Liver (tissue), 3 donors: Measurements from ENCODE around the gene RHO.

ENCODE experiments used
- GABPA ChIP-seq, 2 donors: IDR thresholded peaks in 1 of 2; conservative IDR thresholded peaks in 1 of 2; 2 replicates each; pipeline ENCODE4 v1.6.1; 2016; ENCODE audit warnings: antibody characterized with exemption in 2 of 2, mild to moderate bottlenecking in 1 of 2, moderate library complexity in 1 of 2
- RAD21 ChIP-seq, 2 donors: IDR thresholded peaks; 2 replicates each; pipeline ENCODE4 v1.6.1; 2016; ENCODE audit warnings: antibody characterized with exemption in 2 of 2, mild to moderate bottlenecking in 2 of 2
- TAF1 ChIP-seq: conservative IDR thresholded peaks from 2 replicates; pipeline ENCODE4 v1.6.1; 2016; ENCODE audit warnings: antibody characterized with exemption, mild to moderate bottlenecking
- YY1 ChIP-seq: IDR thresholded peaks from 2 replicates; pipeline ENCODE4 v1.6.1; 2016; ENCODE audit warnings: antibody characterized with exemption, mild to moderate bottlenecking
- TF ChIP-seq, protein P1 (sequence below): fragments of 150-350 bp; IDR thresholded peaks from 2 replicates; pipeline ENCODE4 v1.5.1; 2017; ENCODE audit warnings: improper control_type of control experiment, low read depth, low read length; ENCODE audit not compliant: missing input control
- donor health status: healthy.
- donor health status: healthy.

- TF ChIP-seq RAD21 (IDR thresholded peaks at IDR 0.05) = no peak
- TF ChIP-seq GABPA (IDR thresholded peaks at IDR 0.05 in 1 of 2, conservative IDR thresholded peaks at IDR 0.05 in 1 of 2) = no peak
- TF ChIP-seq, protein P1, sequence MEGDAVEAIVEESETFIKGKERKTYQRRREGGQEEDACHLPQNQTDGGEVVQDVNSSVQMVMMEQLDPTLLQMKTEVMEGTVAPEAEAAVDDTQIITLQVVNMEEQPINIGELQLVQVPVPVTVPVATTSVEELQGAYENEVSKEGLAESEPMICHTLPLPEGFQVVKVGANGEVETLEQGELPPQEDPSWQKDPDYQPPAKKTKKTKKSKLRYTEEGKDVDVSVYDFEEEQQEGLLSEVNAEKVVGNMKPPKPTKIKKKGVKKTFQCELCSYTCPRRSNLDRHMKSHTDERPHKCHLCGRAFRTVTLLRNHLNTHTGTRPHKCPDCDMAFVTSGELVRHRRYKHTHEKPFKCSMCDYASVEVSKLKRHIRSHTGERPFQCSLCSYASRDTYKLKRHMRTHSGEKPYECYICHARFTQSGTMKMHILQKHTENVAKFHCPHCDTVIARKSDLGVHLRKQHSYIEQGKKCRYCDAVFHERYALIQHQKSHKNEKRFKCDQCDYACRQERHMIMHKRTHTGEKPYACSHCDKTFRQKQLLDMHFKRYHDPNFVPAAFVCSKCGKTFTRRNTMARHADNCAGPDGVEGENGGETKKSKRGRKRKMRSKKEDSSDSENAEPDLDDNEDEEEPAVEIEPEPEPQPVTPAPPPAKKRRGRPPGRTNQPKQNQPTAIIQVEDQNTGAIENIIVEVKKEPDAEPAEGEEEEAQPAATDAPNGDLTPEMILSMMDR = no peak
- no peak for TF ChIP-seq TAF1
- TF ChIP-seq YY1 = no peak
These were observed 53.2 kb downstream of the RHO start for GRCh38 chr3:129581623-129582022.
